NB4 (cell line): ENCODE results near the gene WSB1.

Experiments used
- MYC ChIP-seq: IDR thresholded peaks from 2 replicates; pipeline ENCODE4 v1.6.1; 2011; ENCODE audit warnings: low read depth, low read length
- POLR2A ChIP-seq: IDR thresholded peaks from 2 replicates; pipeline ENCODE4 v1.6.1; 2011; ENCODE audit warnings: mild to moderate bottlenecking; ENCODE audit not compliant: insufficient read length; ENCODE audit errors: extremely low read depth
- TF ChIP-seq, protein P1 (sequence below): IDR thresholded peaks from one replicate; pipeline ENCODE4 v1.5.1; 2012; ENCODE audit warnings: low read depth, low read length

DNA sequence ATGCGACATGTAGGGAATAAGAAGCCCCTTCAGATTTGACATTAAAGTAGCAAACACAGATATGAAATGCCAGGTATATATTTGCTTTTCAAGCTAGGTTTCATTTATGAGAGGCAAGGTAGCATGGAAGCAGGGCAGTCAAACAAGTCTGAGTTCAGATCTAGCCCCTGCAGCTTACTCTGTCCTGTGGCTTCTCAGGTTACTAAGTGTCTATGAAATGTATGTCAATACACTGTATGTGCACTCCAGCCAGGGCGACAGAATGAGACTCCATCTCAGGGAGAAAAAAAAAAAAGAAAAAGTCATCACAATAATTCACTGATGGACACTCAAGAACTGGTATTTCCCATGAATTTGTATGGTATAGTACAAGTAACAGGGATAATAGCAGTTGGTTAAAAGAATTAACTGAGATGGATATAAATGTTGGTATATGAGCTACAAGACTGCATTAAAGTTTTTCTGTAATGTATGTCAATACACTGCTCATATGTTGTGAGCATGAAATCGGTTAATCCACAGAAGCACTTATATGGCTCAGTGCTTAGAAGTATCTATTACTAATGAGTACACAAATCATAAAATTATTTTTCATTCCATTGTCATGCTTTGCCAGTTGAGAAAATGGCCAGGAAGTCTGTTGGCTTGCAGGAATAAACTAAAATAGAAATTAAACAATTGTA lies 2.9 kb upstream of the WSB1 start:
- TF ChIP-seq, protein P1, sequence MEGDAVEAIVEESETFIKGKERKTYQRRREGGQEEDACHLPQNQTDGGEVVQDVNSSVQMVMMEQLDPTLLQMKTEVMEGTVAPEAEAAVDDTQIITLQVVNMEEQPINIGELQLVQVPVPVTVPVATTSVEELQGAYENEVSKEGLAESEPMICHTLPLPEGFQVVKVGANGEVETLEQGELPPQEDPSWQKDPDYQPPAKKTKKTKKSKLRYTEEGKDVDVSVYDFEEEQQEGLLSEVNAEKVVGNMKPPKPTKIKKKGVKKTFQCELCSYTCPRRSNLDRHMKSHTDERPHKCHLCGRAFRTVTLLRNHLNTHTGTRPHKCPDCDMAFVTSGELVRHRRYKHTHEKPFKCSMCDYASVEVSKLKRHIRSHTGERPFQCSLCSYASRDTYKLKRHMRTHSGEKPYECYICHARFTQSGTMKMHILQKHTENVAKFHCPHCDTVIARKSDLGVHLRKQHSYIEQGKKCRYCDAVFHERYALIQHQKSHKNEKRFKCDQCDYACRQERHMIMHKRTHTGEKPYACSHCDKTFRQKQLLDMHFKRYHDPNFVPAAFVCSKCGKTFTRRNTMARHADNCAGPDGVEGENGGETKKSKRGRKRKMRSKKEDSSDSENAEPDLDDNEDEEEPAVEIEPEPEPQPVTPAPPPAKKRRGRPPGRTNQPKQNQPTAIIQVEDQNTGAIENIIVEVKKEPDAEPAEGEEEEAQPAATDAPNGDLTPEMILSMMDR = no peak
- TF ChIP-seq POLR2A (no peak), MYC (no peak)
